Spleen (tissue), 11 donors: Measurements from ENCODE around the gene KCNAB3. TPM values are rescaled to one million over a fixed set of nuclear protein-coding genes. Genes with fewer than 3 reads are reported as not detected.

Experiments used
- DNase-seq: peaks from one replicate; pipeline ENCODE4 v3.0.0-alpha.2; 2020
- H3K27ac ChIP-seq, 8 donors: fragments of 200-600 bp; sonication (generic) in 7 of 8; 1 replicate in 4 of 8; 2 replicates in 4 of 8; pipeline versions ENCODE4 v1.5.0 to v1.8.0; 2016 to 2021; ENCODE audit warnings: inconsistent platforms in 4 of 8, mild to moderate bottlenecking in 4 of 8, moderate library complexity in 1 of 8
- H3K27me3 ChIP-seq, 7 donors: fragments of 200-600 bp; sonication (generic) in 6 of 7; replicated peaks in 1 of 7; 1 replicate in 4 of 7; 2 replicates in 3 of 7; pipeline versions ENCODE4 v1.5.0 to v1.8.0; 2016 to 2021; ENCODE audit warnings: inconsistent platforms in 3 of 7, mild to moderate bottlenecking in 1 of 7
- H3K36me3 ChIP-seq, 6 donors: fragments of 200-600 bp; sonication (generic) in 5 of 6; 1 replicate in 4 of 6; 2 replicates in 2 of 6; pipeline versions ENCODE4 v1.5.0 to v1.8.0; 2016 to 2021; ENCODE audit warnings: inconsistent platforms in 2 of 6
- H3K4me1 ChIP-seq, 6 donors: fragments of 200-600 bp; sonication (generic) in 5 of 6; 1 replicate in 3 of 6; 2 replicates in 3 of 6; pipeline versions ENCODE4 v1.5.0 to v1.8.0; 2016 to 2021; ENCODE audit warnings: inconsistent platforms in 3 of 6
- H3K4me3 ChIP-seq, 8 donors: fragments of 200-600 bp; sonication (generic) in 7 of 8; 1 replicate in 4 of 8; 2 replicates in 4 of 8; pipeline versions ENCODE4 v1.5.0 to v1.8.0; 2016 to 2021; ENCODE audit warnings: inconsistent platforms in 4 of 8, mild to moderate bottlenecking in 4 of 8, moderate library complexity in 2 of 8
- H3K9me3 ChIP-seq, 8 donors: fragments of 200-600 bp; sonication (generic) in 7 of 8; 1 replicate in 4 of 8; 2 replicates in 4 of 8; pipeline versions ENCODE4 v1.5.0 to v1.8.0; 2016 to 2021; ENCODE audit warnings: inconsistent platforms in 4 of 8
- POLR2A ChIP-seq, 3 donors: fragments of 450-650 bp; IDR thresholded peaks; one replicate each; pipeline ENCODE4 v1.5.1; 2017; ENCODE audit warnings: antibody characterized with exemption in 3 of 3, mild to moderate bottlenecking in 1 of 3
- POLR2AphosphoS5 ChIP-seq, 3 donors: sonication (generic); formaldehyde crosslinking; IDR thresholded peaks; one replicate each; pipeline ENCODE4 v1.5.1; 2017; ENCODE audit warnings: antibody characterized with exemption in 3 of 3
- WGBS, 5 donors: extraction: QIAGEN DNeasy Blood & Tissue Kit in 3 of 5; methylation state at CpG; one replicate each; pipeline versions ENCODE4 v1.1.5 to v1.1.7; 2013 to 2018; 5-methylcytosine and 5-hydroxymethylcytosine counted together
- intact Hi-C: fragments of 100-400 bp; cut with DNase I; formaldehyde crosslinking; loops from one replicate; pipeline ENCODE4 v1.15.0; 2023; ENCODE audit warnings: low total_unique reads
- polyA plus RNA-seq, 3 donors: library from polyadenylated mRNA; stranded (reverse); fragments of 200-250 nt; gene quantifications; one replicate each; pipeline ENCODE4 v1.2.1, GENCODE V29; 2013
- total RNA-seq, 7 donors: library from RNA; depleted of rRNA in 3 of 7; stranded (reverse); fragments of >200 nt in 3 of 7; fragmentation: NEBNext Ultra II Directional in 4 of 7; extraction: Animal tissue kit (Norgen Biotek cat#: 25700) in 4 of 7; gene quantifications; one replicate each; pipeline versions ENCODE4 v1.1.0 to v1.2.1, GENCODE V29; 2016 to 2021
- TF ChIP-seq, protein P1 (sequence below), 11 experiments: fragments of 200-600 bp in 7 of 11; fragments of 450-650 bp in 4 of 11; sonication (generic) in 4 of 11; IDR thresholded peaks in 8 of 11; conservative IDR thresholded peaks in 3 of 11; 1 replicate in 7 of 11; 2 replicates in 4 of 11; pipeline versions ENCODE4 v1.4.0 to v1.8.0; 2016 to 2021; ENCODE audit warnings: antibody characterized with exemption in 11 of 11, inconsistent platforms in 4 of 11, mild to moderate bottlenecking in 1 of 11
- donor health status: healthy with polysubstance abuse.
- donor health status: DM: no; HTN: no; CAD: no; lungs with moderate emphysema.
- donor health status: DM: no; HTN: no; CAD: no.
- donor health status: Bipolar disorder and iron deficiency.
- donor health status: healthy.
- donor health status: DM: no; HTN: no; CAD: no.
- donor health status: DM: yes; HTN: yes; CAD: no.

Gene KCNAB3
- total and polyA plus RNA-seq, 10 donors: 1.1 to 6.3 (median 3.6) TPM

DNA sequence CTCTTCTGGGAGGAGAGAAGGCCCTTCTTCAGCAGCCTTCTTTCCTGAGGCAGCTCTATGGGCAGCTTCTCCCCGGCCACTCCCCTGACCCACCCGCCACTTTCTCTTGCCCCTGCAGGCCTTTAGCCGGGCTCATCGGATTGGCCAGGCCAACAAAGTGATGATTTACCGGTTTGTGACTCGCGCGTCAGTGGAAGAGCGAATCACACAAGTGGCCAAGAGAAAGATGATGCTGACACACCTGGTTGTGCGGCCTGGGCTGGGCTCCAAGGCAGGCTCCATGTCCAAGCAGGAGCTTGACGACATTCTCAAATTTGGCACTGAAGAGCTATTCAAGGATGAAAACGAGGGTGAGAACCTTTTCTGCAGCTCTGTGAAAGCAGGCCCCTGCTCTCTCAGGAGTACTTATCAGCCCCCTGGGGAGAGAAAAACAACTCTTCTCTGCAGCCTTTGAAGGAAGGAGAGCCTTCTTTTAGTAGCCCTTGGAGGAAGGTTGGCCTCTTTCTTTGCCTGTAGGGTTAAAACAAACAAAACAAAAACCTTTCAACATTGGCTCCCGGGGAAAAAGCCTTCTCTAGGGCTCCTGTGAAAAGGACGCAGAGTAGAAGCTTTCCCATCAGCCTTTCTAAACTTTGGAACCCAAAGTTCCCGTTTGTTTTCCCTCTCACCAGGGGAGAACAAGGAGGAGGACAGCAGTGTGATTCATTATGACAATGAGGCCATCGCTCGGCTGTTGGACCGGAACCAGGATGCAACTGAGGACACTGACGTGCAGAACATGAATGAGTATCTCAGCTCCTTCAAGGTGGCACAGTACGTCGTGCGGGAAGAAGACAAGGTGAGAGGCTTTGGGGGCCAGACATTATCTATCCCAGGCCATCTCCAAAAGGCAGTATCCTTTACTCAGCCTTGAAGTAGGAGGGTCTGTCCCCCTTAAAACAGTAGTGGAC lies 26.2 kb downstream of the KCNAB3 start:
- TF ChIP-seq, protein P1, sequence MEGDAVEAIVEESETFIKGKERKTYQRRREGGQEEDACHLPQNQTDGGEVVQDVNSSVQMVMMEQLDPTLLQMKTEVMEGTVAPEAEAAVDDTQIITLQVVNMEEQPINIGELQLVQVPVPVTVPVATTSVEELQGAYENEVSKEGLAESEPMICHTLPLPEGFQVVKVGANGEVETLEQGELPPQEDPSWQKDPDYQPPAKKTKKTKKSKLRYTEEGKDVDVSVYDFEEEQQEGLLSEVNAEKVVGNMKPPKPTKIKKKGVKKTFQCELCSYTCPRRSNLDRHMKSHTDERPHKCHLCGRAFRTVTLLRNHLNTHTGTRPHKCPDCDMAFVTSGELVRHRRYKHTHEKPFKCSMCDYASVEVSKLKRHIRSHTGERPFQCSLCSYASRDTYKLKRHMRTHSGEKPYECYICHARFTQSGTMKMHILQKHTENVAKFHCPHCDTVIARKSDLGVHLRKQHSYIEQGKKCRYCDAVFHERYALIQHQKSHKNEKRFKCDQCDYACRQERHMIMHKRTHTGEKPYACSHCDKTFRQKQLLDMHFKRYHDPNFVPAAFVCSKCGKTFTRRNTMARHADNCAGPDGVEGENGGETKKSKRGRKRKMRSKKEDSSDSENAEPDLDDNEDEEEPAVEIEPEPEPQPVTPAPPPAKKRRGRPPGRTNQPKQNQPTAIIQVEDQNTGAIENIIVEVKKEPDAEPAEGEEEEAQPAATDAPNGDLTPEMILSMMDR (IDR thresholded peaks at IDR 0.05 in 8 of 11, conservative IDR thresholded peaks at IDR 0.05 in 3 of 11): no peak
- no peak for TF ChIP-seq POLR2AphosphoS5 (IDR thresholded peaks at IDR 0.05)
- no peak for TF ChIP-seq POLR2A (IDR thresholded peaks at IDR 0.05)
- Histone ChIP-seq H3K4me3 (no peak overlapping the region), H3K9me3 (no peaks in the 10 kb centered on the region), H3K27me3 (no peaks in the 10 kb centered on the region), H3K4me1 (peaks cover 0 to 4% (median 0%) of the 10 kb centered on the region in 6 donors), H3K27ac (no peak overlapping the region), H3K36me3 (peaks cover 2 to 100% (median 100%) of the 10 kb centered on the region in 6 donors)
- 89 to 94% (median 91%) methylated on average over 22 of the region's 22 CpGs for WGBS, 5 donors
- no peak for DNase-seq
- intact Hi-C loops: no loop called here

DNA sequence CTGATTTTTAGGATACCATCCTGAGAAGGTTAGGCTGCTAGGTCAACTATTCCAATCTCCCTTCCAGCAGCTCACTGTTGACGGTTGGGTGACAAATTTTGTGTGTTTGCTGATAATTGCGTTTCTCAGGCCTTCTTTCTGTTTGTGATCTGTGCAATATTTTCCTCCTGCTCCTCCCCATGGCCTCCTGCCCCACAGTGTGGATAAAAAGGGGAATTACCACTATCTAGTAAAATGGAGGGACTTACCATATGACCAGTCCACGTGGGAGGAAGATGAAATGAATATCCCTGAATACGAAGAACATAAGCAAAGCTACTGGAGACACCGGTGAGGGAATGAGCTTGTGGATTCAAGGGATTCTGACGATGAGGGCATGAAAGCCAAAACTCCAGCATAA lies 31.9 kb downstream of the KCNAB3 start:
- H3K9me3 ChIP-seq: no peaks in the 10 kb centered on the region
- H3K36me3 ChIP-seq: peaks cover 4 to 100% (median 98%) of the 10 kb centered on the region in 6 donors
- no peaks in the 10 kb centered on the region for H3K27me3 ChIP-seq
- DNase-seq: no peak
- 49 to 71% (median 56%) methylated on average over 6 of the region's 6 CpGs for WGBS, 5 donors
- no peak for TF ChIP-seq POLR2AphosphoS5 (IDR thresholded peaks at IDR 0.05)
- TF ChIP-seq POLR2A (IDR thresholded peaks at IDR 0.05): no peak
- TF ChIP-seq, protein P1 (IDR thresholded peaks at IDR 0.05 in 8 of 11, conservative IDR thresholded peaks at IDR 0.05 in 3 of 11): peak in 9 of 11 experiments; percentile 31 to 67 (median 47)
- H3K4me1 ChIP-seq: peaks cover 0 to 14% (median 0%) of the 10 kb centered on the region in 6 donors
- intact Hi-C loops: no loop called here
- no peak overlapping the region for H3K27ac ChIP-seq
- H3K4me3 ChIP-seq: no peak overlapping the region

DNA sequence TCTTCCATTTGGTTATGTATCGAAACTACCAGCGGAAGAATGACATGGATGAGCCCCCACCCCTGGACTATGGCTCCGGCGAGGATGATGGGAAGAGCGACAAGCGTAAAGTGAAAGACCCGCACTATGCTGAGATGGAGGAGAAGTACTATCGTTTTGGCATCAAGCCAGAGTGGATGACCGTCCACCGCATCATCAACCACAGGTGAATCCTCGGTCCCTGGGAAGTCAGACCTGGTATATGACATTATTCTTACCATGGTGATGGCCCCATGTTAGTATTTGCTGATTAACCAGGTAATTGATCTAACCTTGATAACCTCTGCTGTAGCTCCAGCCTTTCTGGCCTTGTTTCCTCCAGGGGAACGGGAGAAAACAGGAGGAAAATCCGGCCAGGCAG lies 32.6 kb downstream of the KCNAB3 start:
- Histone ChIP-seq H3K9me3 (no peaks in the 10 kb centered on the region), H3K27me3 (no peaks in the 10 kb centered on the region), H3K4me1 (peaks cover 0 to 14% (median 1%) of the 10 kb centered on the region in 6 donors), H3K27ac (no peak overlapping the region), H3K36me3 (peaks cover 4 to 100% (median 95%) of the 10 kb centered on the region in 6 donors), H3K4me3 (no peak overlapping the region)
- WGBS, 5 donors: 93 to 95% (median 94%) methylated on average over 13 of the region's 13 CpGs
- intact Hi-C loops: no loop called here
- TF ChIP-seq POLR2A (IDR thresholded peaks at IDR 0.05) (no peak), POLR2AphosphoS5 (IDR thresholded peaks at IDR 0.05) (no peak)
- TF ChIP-seq, protein P1 (IDR thresholded peaks at IDR 0.05 in 8 of 11, conservative IDR thresholded peaks at IDR 0.05 in 3 of 11): no peak
- no peak for DNase-seq

- Histone ChIP-seq H3K4me1 (peaks cover under 1 to 24% (median 6%) of the 10 kb centered on the region in 6 donors), H3K27me3 (no peaks in the 10 kb centered on the region), H3K4me3 (no peak overlapping the region), H3K36me3 (peaks cover 4 to 100% (median 91%) of the 10 kb centered on the region in 6 donors), H3K27ac (no peak overlapping the region), H3K9me3 (no peaks in the 10 kb centered on the region)
- intact Hi-C loops: no loop called here
- WGBS, 5 donors: 83 to 93% (median 89%) methylated on average over 8 of the region's 8 CpGs
- no peak for DNase-seq
- TF ChIP-seq POLR2AphosphoS5 (IDR thresholded peaks at IDR 0.05): no peak
These were observed 34.8 kb downstream of the KCNAB3 start for GRCh38 chr17:7894866-7895265.
